GM21786 (cell line): ENCODE results near the gene ATRN.

Experiments used
- ATAC-seq: cut with Tn5 transposase; IDR thresholded peaks from one replicate; pipeline ENCODE4 v1.9.1; 2021; ENCODE audit not compliant: unreplicated experiment

Gene ATRN

GRCh38 chr20:3616250-3616649 is 145.4 kb downstream of the ATRN start:
- ATAC-seq, result no peak

GRCh38 chr20:3621111-3621510 is 150.3 kb downstream of the ATRN start:
- ATAC-seq, result no peak

- no peak for ATAC-seq
Measured at GRCh38 chr20:3622406-3622805, 151.6 kb downstream of the ATRN start.

GRCh38 chr20:3627476-3627875 is 156.7 kb downstream of the ATRN start:
- no peak for ATAC-seq

- ATAC-seq, result no peak
Measured at GRCh38 chr20:3628502-3629314, 157.9 kb downstream of the ATRN start.

- no peak for ATAC-seq
Measured at GRCh38 chr20:3629893-3630292, 159.1 kb downstream of the ATRN start.

GRCh38 chr20:3630429-3630828 is 159.6 kb downstream of the ATRN start:
- ATAC-seq, result no peak

- ATAC-seq, result no peak
Measured at GRCh38 chr20:3631534-3631933, 160.7 kb downstream of the ATRN start.

GRCh38 chr20:3632311-3633004 is 161.6 kb downstream of the ATRN start:
- ATAC-seq, result no peak

- no peak for ATAC-seq
Measured at GRCh38 chr20:3633913-3634478, 163.2 kb downstream of the ATRN start.

GRCh38 chr20:3635346-3635745 is 164.5 kb downstream of the ATRN start:
- ATAC-seq, result no peak

- no peak for ATAC-seq
Measured at GRCh38 chr20:3640259-3640658, 169.4 kb downstream of the ATRN start.

- ATAC-seq, result no peak
Measured at GRCh38 chr20:3645309-3646066, 174.7 kb downstream of the ATRN start.

- ATAC-seq, result no peak
Measured at GRCh38 chr20:3646067-3646440, 175.2 kb downstream of the ATRN start.

GRCh38 chr20:3646651-3647050 is 175.8 kb downstream of the ATRN start:
- no peak for ATAC-seq

GRCh38 chr20:3647473-3647872 is 176.7 kb downstream of the ATRN start:
- ATAC-seq, result no peak

- ATAC-seq, result no peak
Measured at GRCh38 chr20:3648951-3649350, 178.1 kb downstream of the ATRN start.

GRCh38 chr20:3651204-3651962 is 180.6 kb downstream of the ATRN start:
- ATAC-seq, result no peak

GRCh38 chr20:3652221-3652620 is 181.4 kb downstream of the ATRN start:
- no peak for ATAC-seq

GRCh38 chr20:3652676-3653596 is 182.1 kb downstream of the ATRN start:
- ATAC-seq, result no peak
